ENCODE measurements around the gene HBD.
"Not testable (repeated sequence)": the region's sequence is repeated elsewhere in the genome, so short reads cannot be mapped to it uniquely, and the experiment has no call there.

HBD gene

GRCh38 chr11:5234381-5234834, at the start of gene HBD:
HBD (minus strand) TSS chr11:5234483; CDS start chr11:5234433, 50 bp downstream.
- DNase-seq, result no peak

DNA sequence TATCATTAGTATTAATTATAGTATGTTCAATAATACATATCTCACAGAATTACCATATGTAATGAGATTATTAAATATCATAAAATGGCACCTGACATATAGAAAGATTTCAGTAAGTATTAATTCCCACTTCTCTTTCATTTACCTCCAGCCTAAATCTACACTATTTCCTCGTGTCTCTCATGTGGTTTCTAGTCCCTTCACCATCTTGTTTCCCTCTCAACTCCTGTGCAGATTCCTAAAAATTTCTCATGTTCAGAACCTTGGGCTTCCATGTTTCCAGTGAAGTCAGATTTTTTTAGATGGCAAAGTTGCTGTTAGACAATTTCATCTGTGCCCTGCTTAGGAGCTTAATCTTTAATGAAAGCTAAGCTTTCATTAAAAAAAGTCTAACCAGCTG, 49.6 kb upstream of the HBD start:
- no peak for DNase-seq

GRCh38 chr11:5283086-5283485, 48.8 kb upstream of the HBD start:
- no peak for DNase-seq

DNA sequence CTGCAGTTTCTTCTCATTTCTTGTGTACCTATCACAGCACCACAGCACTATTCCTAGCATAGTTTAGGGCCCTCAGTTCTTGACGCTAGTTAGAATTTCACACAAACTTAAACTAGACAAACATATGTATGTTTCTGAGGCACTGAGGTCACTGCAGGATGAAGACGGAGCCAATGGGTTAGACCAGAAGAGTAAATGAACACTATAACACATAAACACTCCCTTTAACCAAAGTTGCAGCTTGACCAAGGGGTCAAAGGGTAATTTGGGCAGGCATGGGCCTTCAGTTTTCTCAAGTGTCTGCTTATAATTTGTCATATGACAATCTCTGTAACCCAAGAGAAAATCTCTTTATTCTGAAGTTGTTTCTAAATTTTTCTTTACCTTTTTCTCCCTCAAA, 48.3 kb upstream of the HBD start:
- no peak for DNase-seq

DNA sequence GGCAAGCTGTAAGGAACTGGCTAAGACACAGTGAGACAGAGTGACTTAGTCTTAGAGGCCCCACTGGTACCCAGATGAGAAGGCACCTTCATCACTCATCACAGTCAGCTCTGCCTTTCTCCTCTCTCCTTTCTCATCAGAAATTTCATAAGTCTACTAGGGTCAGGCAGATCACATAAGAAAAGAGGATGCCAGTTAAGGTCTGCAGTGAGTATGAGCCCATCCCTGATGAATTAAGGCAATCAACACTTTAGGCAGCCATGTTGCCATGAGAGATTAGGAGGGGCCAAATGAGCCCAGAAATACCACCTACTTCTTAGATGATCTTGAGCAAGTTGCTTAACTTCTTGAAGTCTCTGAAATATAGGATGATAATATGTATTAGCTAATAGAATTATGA, 47.3 kb upstream of the HBD start:
- DNase-seq, result no peak

DNA sequence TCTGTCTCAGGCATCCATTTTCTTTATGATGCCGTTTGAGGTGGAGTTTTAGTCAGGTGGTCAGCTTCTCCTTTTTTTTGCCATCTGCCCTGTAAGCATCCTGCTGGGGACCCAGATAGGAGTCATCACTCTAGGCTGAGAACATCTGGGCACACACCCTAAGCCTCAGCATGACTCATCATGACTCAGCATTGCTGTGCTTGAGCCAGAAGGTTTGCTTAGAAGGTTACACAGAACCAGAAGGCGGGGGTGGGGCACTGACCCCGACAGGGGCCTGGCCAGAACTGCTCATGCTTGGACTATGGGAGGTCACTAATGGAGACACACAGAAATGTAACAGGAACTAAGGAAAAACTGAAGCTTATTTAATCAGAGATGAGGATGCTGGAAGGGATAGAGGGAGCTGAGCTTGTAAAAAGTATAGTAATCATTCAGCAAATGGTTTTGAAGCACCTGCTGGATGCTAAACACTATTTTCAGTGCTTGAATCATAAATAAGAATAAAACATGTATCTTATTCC, 46.4 kb upstream of the HBD start:
- DNase-seq, result no peak

- DNase-seq, result no peak
Observed at GRCh38 chr11:5279471-5280090, 45.3 kb upstream of the HBD start.

GRCh38 chr11:5277807-5278382, 43.6 kb upstream of the HBD start:
- DNase-seq, result no peak

DNA sequence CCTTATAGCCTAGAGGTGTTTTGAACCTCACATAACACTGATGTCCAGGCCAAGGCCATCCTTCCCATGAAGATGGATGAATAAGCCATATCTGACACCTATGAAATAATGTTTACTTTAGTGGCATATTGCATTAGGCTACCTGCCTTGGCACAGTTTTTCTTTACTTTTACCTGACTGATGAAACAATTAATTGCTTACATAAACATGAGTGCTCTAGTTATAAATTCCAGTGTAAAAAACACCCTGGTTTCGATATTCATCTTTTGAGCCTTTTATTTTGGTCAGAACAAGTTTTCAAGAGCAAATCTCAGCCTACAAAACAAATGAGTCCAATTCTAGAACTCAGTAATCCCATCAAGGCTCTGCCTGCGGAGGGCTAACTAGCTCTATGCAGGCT, 42.4 kb upstream of the HBD start:
- DNase-seq, result no peak

GRCh38 chr11:5275369-5276110, 41.3 kb upstream of the HBD start:
- no peak for DNase-seq

- DNase-seq, result no peak
Observed at GRCh38 chr11:5274395-5274794, 40.1 kb upstream of the HBD start.

- DNase-seq, result no peak
Observed at GRCh38 chr11:5272395-5273017, 38.2 kb upstream of the HBD start.

GRCh38 chr11:5269715-5270147, 35.4 kb upstream of the HBD start, which contains the start of gene HBE1:
HBE1 (minus strand) TSS chr11:5269945; CDS start chr11:5269890, 55 bp downstream.
- no peak for DNase-seq

GRCh38 chr11:5267033-5267563, 32.8 kb upstream of the HBD start:
- DNase-seq, result no peak

- no peak for DNase-seq
Observed at GRCh38 chr11:5266609-5267008, 32.3 kb upstream of the HBD start.

- DNase-seq, result no peak
Observed at GRCh38 chr11:5265832-5266231, 31.5 kb upstream of the HBD start.

DNA sequence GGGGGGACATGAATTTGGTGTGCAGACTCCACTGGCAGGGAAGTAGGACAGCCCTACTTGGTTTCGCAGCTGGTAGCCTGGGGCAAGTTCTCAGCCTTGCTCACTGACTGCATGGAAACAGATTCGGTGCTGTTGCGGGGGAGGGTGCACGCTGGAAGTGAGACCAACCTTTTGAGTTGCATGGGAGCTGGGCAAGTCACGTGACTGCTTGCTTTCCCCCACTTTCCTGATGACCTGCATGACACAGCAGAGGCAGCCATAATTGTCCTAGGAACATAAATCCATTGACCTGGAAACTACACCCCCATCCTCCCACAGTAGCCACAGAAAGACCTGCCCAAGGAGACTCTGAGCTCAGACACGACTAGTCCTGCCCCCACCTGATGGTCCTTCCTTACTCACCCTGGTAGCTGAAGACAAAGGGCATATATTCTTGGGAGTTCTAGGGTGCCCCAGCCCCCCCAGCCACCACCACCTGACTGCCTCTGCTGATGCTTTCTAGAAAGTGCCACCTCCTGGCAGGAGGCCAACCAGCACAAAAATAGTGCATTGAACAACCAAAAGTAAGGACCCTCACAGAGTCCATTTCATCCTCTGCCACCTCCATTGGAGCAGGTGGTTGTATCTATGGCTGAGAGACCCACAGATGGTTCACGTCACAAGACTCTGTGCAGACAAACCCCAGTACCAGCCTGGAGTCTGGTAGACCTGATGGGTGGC, 24.4 kb upstream of the HBD start:
- no peak for DNase-seq

- no peak for DNase-seq
Observed at GRCh38 chr11:5257296-5257695, 23.0 kb upstream of the HBD start.

- not testable (repeated sequence) for DNase-seq
Observed at GRCh38 chr11:5254646-5255413, 20.5 kb upstream of the HBD start, which contains the start of gene HBG2. HBG2 (minus strand) TSS chr11:5254781; CDS start chr11:5254728, 53 bp downstream.

DNA sequence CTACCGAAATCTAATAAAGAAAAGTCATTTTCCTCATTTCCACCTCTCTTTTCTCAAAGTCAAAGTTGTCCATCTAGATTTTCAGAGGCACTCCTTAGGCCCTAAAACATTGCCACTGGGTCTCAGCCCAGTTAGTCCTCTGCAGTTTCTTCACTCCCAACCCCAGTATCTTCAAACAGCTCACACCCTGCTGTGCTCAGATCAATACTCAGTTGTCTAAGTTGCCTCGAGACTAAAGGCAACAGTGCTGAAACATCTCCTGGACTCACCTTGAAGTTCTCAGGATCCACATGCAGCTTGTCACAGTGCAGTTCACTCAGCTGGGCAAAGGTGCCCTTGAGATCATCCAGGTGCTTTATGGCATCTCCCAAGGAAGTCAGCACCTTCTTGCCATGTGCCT, 19.7 kb upstream of the HBD start:
- not testable (repeated sequence) for DNase-seq

- not testable (repeated sequence) for DNase-seq
Observed at GRCh38 chr11:5253440-5253839, 19.2 kb upstream of the HBD start.

- DNase-seq, result no peak
Observed at GRCh38 chr11:5252919-5253265, 18.6 kb upstream of the HBD start.
